ENCODE measurements around the gene MMRN2.

GRCh38 chr10:86900955-86901354 lies 56.5 kb downstream of the MMRN2 start:
- no peak for TF ChIP-seq CREB1 (IDR thresholded peaks at IDR 0.05; ENCODE audit: low read depth)
- no peak for TF ChIP-seq TEAD4 (IDR thresholded peaks at IDR 0.05)
- TF ChIP-seq YY1 (IDR thresholded peaks at IDR 0.05; ENCODE audit: low read depth), result no peak
- TF ChIP-seq, protein P1, sequence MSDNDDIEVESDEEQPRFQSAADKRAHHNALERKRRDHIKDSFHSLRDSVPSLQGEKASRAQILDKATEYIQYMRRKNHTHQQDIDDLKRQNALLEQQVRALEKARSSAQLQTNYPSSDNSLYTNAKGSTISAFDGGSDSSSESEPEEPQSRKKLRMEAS (IDR thresholded peaks at IDR 0.05), result no peak
- TF ChIP-seq FOXM1 (IDR thresholded peaks at IDR 0.05; ENCODE audit: borderline replicate concordance, low read depth), result no peak
- TF ChIP-seq TAF1 (IDR thresholded peaks at IDR 0.05; ENCODE audit: low read depth), result no peak
- no peak for TF ChIP-seq CEBPB (IDR thresholded peaks at IDR 0.05)
- TF ChIP-seq EP300 (IDR thresholded peaks at IDR 0.05; ENCODE audit: borderline replicate concordance), result no peak
- TF ChIP-seq REST (IDR thresholded peaks at IDR 0.05; ENCODE audit: low read depth), result no peak
- no peak for TF ChIP-seq NFIC (IDR thresholded peaks at IDR 0.05)
- no peak for TF ChIP-seq USF1 (IDR thresholded peaks at IDR 0.05)
- no peak for TF ChIP-seq RAD21 (IDR thresholded peaks at IDR 0.05; ENCODE audit: low read depth)
- TF ChIP-seq TCF12 (IDR thresholded peaks at IDR 0.05; ENCODE audit: low read depth), result no peak
- TF ChIP-seq ZBTB7A (IDR thresholded peaks at IDR 0.05; ENCODE audit: low read depth), result no peak

All from Ishikawa (cell line).